DMS 273 treated with DMSO at 0.1 percent for 48 hours (cell line): ENCODE measurements around the gene HPD.
"Not testable (repeated sequence)": the region's sequence is repeated elsewhere in the genome, so short reads cannot be mapped to it uniquely, and the experiment has no call there.

Experiments used
- DNase-seq: peaks from one replicate; lab custom pipeline; 2025; lab: John Stamatoyannopoulos, UW

The HPD gene

DNA sequence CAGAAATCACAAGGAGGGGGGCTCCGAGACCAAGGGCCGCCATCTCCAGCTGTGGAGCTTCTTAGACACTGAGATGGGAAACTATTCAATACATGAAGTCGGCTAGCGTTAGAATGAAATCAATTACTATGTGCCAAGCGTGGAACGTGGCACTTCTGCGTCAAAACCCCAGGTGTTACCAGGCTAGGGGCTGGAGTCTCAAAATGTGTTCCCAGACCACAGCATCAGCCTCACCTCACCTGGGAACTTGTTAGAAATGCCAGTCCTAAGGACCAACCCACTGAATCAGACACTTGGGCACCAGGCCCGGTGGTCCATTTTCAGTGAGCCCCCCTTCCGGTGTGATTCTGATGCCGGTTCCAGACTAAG, 59.9 kb downstream of the HPD start:
- DNase-seq: no peak

DNA sequence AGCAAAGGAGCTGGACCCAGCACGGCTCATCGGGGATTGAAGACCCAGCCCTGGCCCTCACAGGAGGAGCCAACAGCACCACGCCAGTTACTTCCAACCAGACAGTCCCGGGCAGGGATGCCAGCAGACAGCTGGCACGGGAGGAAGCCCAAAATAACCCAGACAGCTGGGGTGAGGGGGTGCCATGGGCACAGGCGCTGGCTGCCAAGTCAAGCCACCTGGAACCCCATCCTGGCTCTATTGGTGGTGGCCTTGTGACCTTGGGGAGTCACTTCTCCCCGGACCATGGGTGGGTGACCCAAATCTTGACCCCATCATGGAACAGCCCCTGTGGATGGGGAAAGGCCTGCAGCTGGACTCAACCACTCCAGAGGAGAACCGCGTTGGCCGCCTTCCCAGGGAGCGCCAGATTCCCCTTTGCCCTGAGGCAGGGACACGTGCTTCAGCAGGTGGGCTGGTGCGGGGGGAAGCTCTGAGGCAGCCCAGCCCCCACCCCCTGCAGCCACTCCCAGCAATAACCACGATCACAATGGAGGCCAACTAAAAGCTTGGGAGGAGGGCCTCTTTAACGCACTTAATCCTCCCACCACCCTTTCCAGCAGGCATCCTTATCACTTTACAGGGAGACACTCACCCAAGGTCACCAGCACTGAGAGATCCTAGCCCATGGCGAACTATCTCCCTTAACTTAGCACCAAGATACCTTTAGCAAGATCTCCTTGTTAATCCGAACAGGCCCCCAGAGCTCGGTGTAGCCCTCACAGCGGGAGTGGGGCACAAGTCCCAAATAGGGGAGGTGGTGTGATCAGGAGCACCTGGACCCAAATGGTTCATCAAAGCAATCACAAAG, 60.5 kb downstream of the HPD start:
- DNase-seq: peak; percentile 75

DNA sequence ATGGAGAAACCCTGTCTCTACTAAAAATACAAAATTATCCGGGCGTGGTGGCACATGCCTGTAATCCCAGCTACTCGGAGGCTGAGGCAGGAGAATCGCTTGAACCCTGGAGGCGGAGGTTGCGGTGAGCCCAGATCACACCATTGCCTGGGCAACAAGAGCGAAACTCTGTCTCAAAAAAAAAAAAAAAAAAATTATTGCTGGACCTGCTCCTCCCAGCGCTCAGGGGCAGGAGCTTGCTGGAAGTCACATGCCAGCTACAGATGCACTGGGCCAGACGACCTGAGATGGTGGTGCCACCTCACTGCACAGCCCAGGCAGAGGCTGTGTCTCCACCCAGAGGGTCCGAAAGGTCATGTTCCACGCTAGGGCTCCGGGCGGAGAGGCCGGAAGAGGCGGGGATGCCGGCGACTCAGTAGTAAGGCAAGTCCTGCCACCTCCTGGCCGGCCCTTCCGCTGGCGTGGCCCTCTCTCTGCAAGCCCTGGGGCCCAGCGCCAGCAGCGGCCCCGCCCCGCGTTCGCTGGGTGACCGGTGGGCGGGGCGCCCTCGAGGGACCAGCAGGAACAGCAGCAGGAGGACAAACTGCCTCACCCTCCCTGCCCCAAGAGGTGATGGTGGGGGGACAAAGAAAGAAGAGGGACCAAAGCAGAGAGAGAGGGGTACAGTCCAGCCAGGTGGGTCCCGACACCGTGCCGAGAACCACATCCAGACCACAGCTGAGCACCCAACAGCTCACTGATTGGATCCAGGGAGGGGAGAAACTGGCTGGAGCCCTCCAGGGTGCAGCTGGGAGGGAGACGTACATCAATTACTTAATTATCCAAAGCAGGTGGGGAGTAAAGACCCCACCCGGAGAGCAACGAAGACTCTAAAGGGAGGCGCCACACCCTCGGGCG, 61.6 kb downstream of the HPD start:
- DNase-seq: no peak

DNA sequence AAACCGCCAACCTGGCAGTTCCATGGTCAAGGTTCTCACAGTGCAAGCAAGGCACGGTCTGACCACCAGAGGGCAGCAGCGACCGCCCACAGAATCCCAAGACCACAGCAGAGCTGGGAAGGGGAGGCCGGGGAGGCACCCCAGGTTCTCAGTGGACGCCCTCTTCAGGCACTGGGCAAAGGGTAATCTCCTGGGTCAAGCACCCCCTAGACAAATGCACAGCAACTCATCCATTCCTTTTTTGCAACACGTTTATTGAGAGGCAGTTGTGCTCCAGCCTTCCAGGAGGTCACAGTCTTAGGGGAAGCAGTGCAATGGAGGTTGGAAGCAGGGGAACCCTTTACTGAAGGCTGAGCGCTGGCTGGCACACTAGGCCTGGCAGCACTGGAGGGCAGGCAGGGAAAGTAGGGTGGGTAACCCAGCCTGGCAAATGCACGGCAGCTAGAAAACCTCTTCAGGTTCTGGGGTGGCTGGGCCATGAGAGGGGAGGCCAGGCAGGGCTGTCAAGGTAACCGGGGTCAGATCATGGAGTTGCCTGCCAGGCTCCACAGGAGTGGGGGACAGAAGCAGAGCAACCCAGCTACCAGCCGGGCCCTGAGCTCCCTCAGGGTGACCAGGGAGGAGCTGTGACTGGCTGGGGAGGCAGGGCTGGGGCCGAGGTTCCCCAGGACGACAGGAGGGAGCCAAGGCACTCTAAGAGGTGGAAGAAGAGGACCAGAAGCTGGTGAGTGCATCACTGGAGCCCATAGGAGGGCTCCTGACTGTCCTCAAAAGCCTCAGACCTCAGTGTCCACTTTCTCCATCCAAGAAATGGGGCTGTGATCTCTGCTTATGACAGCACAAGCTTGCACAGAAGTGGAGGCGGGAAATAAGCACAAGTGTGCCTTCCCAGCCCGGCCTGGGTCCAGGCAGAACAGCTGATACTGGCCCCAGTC, 63.4 kb downstream of the HPD start:
- no peak for DNase-seq

DNA sequence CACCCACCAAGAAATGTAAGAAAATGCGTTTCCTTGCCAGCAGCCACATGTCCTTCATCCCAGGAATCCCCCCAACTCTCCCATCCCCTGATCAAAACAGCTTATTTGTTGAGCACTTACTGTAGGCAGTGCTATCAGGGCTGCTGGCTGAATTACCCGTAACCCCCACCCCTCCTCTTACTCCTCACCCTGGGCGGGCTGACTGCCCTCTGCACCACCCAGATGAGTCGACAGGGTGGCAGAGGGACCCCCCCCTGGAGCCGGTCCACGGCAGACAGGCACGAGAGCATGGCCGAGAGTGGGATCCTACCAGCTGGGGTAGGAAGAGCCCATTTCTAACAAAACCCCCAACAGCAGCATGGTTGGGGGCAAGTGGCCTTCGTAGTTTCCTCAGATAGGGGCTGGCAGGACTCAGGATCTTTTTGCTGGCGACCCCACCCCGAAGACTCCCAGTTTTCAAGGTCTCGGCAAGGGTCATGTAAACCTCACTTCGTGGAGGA, 64.1 kb downstream of the HPD start:
- no peak for DNase-seq

DNA sequence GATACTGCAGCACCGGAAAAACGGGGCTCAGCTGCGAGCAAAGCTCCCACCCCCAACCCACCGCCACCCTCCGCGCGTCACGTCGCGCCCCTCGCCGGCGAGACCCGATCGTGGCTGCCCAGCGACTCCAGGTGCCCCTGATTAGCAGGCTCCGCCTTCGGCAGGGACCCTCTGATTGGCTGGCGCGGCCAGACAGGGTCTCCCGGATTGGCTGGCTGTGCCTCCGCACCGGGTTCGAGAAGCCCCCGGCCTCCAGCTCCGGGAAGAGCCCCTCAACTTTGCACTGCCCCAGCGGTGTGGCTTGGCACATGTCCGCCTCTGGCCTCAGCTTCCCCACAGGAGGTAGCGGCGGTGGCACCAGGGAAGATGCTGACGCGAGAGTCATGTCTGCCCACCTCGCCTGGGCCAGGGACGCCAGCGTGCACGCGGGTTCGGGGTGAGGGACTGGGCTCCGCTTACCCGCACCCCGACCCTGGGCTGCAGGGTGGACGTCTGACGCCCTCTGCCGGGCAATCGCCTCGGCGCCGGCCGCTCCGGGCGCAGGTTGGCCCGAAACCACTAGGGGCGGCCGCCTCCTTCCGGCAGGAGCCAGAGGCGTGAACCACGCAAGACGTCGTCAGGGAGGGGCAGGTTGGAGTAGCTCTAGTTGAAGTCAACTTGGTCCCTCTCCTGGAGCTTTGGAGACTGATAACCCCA, 64.7 kb downstream of the HPD start:
- peak; percentile 61 for DNase-seq

DNA sequence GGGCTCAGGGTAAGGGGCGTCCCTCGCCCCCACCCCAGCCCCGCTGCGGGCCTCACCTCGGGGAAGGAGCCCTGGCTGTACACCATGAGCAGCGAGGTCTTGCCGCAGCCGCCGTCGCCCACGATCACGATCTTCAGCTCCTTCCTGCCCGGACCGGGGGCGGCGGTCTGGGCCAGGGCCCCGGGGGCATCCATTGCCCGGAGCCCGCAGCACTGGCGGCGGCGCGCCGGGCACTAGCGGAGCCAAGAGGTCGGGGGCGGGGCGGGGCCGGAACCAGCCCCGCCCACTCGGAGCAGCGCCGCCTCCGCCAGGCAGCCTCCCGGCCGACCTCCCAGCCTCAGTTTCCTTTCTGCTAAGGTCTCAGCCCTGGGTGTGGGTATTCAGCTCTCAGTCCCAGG, 65.2 kb downstream of the HPD start, which contains the start of gene RHOF:
Gene RHOF (minus strand): TSS at position 249 of the 398 bp plus-strand sequence. CDS start 55 bp downstream, at position 194.
- DNase-seq: no peak

DNA sequence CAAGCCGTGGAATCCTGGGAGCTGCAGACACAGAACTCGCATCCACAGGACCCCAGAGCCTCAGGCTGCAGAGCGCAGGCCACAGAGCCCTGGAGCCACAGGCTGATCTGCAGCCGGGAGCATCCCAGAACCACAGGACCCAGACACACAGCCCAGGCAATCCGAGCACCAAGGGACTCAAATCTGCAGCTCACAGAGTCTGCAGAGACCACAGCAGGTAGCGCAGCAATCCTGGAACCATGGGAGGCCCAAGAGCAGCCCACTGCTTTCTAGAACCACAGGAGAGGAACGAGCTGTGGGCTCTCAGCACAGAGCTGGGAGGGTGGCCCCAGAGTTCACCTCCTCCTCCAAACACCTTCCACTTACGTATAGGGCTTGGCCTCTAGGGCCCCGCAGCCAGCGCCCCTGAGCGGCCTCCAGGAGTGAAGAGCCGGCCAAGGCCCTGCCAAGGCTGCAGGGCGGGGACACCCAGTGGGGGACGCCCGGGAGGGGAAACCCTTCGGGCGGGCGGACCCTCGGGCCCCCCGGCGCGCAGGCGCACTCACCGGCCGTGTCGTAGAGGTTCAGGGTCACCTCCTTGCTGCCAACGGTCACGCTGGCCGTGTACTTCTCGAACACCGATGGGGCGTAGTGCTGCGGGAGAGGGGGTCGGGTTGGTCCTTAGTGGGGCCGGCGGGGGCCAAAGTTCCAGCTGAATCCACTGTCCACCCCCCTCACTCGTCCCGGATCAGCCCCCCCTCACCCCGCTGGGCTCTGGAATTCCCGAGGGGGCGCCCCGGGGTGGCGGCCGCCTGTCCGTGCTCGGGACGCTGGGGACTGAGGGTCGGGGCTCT, 65.8 kb downstream of the HPD start:
- no peak for DNase-seq

DNA sequence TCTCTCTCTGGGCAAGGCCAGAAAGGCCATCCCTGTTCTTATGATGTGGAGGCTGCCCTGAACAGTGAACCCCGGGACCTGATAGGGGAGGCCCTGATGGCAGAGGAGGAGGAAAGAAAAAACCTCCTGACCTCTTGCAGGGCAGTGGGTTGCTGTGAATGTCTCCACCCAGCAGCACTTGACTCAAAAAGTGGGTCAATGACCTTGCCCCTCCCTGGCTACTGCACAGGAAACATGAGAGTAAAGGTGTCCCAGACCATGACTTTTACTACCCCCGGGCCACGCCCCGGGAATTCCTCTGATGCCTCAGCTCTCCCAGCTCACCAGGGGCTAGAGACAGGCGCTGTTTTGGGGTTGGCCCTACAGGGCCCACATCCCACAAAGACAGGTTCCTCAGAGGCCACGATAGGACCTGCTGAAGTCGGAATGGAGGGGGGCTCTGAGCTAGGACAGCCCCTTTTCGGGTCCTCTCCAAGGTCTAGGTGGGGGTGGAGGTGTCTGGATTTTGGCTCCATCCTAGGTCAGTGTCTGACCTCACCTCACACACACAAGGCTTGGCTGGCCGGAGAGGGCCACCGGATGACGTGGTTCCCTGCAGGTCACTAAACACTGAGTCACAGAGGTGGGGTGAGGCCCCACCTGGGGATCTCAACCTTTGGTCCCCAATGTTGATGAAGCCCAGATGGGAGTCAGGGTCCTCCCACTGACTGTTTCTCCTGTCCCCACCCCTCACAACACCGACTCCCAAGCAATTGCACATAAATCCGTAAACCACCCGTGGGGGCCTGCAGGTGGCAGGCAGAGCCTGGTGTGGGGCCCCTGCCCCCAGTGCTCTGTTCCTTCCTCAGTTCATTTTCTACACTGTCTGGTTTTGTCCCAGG, 66.7 kb downstream of the HPD start:
- DNase-seq: no peak

DNA sequence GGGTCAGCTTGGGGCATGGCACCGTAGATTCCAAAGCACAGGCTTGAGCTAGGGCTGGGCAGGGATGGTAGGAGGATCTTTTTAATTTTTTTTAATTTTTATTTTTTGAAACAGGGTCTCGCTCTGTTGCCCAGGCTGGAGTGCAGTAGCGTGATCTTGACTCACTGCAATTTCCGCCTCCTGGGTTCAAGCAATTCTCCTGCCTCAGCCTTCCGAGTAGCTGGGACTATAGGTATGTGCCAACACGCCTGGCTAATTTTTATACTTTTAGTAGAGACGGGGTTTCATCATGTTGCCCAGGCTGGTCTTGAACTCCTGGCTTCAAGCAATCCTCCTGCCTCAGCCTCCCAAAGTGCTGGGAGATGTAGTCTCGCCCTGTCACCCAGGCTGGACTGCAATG, 67.9 kb downstream of the HPD start:
- DNase-seq: not testable (repeated sequence)

DNA sequence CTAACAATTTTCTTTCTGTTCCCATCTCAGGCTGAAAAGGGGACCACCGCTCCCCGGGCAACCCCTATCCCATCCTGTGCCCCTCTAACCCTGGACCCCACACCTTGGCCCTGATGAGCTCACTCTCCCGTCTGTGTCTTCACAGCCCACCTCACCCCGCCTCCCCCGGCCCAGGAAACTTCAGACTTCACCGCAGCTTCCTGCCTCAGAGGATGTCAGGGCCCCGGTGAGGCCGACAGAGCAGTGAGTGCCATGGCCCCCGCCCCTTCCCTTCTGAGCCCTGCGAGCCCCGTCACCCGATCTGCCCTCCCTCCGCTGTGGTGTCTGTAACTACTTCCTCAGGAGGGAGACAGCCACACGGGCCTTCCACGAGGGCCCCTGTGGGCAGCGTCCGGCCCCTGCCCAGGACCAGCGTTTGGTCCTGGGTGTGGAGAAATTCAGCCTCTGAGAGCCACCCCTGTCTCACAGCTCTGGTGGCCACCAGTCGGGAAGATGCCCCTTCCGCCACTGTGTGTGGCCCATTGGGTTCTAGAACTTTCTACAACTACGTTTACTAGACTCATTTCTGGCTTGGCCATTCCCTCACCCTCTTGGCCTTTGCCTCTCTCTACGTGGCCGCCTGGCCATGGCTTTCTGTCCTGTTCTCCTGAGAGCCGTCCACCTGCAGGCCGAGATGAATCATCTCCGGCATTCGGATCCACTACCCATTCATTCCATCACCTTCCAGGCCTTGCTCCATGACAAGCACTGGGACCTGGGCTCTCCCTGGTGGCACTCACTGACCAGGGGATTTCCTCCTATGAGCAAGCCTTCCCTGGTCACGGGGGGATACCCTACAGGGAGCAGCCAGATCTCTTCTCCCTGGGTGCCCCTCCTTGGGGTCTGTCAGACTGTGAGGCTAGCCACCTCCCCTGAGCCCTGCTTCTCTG, 68.6 kb downstream of the HPD start:
- no peak for DNase-seq
